T-helper 22 cell (primary cell): Measurements from ENCODE around the gene PLA2G4E.

Source experiments
- DNase-seq: peaks from one replicate; pipeline ENCODE4 v3.0.0-alpha.2; 2020; ENCODE audit warnings: low read depth

The PLA2G4E gene

GRCh38 chr15:41933771-41934170, 87.1 kb downstream of the PLA2G4E start:
- no peak for DNase-seq

GRCh38 chr15:41933326-41933725, 87.5 kb downstream of the PLA2G4E start:
- no peak for DNase-seq

GRCh38 chr15:41932511-41933289, 88.1 kb downstream of the PLA2G4E start:
- no peak for DNase-seq

- DNase-seq: no peak
Measured at GRCh38 chr15:41932101-41932500, 88.7 kb downstream of the PLA2G4E start.
